Chondrocyte (in vitro differentiated cells): ENCODE results near the gene MUC20. TPM values are rescaled to one million over a fixed set of nuclear protein-coding genes. Genes with fewer than 3 reads are reported as not detected.
"Not testable (repeated sequence)": the region's sequence is repeated elsewhere in the genome, so short reads cannot be mapped to it uniquely, and the experiment has no call there.

ENCODE experiments used
- DNase-seq: peaks from one replicate; pipeline ENCODE4 v3.0.0; 2021; ENCODE audit warnings: mixed read lengths, low spot score
- H3K27ac Mint-ChIP-seq: one replicate; pipeline ENCODE4 v1.8.0; 2021; ENCODE audit warnings: mild to moderate bottlenecking, moderate library complexity, mixed read lengths; ENCODE audit not compliant: unreplicated experiment
- H3K27me3 Mint-ChIP-seq: 2 replicates; pipeline ENCODE4 v1.8.0; 2021; ENCODE audit warnings: low read depth, mixed read lengths
- H3K36me3 Mint-ChIP-seq: 2 replicates; pipeline ENCODE4 v1.8.0; 2021; ENCODE audit warnings: low read depth, mixed read lengths
- H3K4me1 Mint-ChIP-seq: 2 replicates; pipeline ENCODE4 v1.8.0; 2021; ENCODE audit warnings: low read depth, mild to moderate bottlenecking, mixed read lengths
- H3K4me3 Mint-ChIP-seq: one replicate; pipeline ENCODE4 v1.8.0; 2021; ENCODE audit warnings: mild to moderate bottlenecking, moderate library complexity, mixed read lengths; ENCODE audit not compliant: unreplicated experiment
- H3K9me3 Mint-ChIP-seq: 2 replicates; pipeline ENCODE4 v1.8.0; 2021; ENCODE audit warnings: low read depth, mixed read lengths
- CTCF ChIP-seq: fragments of 200-600 bp; sonication (generic); IDR thresholded peaks from 2 replicates; pipeline ENCODE4 v1.5.0; 2021; ENCODE audit warnings: antibody characterized with exemption, mild to moderate bottlenecking, moderate library complexity
- total RNA-seq: library from RNA; stranded (reverse); gene quantifications from 3 replicates; pipeline ENCODE4 v1.2.1, GENCODE V29; 2021

Gene MUC20
- total RNA-seq, 1 donor from 2014 or later = 3.0 TPM

- no peak overlapping the region for H3K27ac Mint-ChIP-seq
- H3K9me3 Mint-ChIP-seq = no peaks in the 10 kb centered on the region
- no peak overlapping the region for H3K4me3 Mint-ChIP-seq
- no peak for DNase-seq
- H3K27me3 Mint-ChIP-seq = peaks cover 2% of the 10 kb centered on the region
- H3K36me3 Mint-ChIP-seq = no peaks in the 10 kb centered on the region
- no peaks in the 10 kb centered on the region for H3K4me1 Mint-ChIP-seq
- TF ChIP-seq CTCF = no peak
Observed at GRCh38 chr3:195767792-195768191, 47.0 kb downstream of the MUC20 start.

GRCh38 chr3:195768414-195768813 lies 47.6 kb downstream of the MUC20 start:
- no peak overlapping the region for H3K4me3 Mint-ChIP-seq
- no peak for DNase-seq

GRCh38 chr3:195768831-195769303 lies 48.1 kb downstream of the MUC20 start:
- Mint-ChIP-seq H3K27ac (no peak overlapping the region), H3K36me3 (no peaks in the 10 kb centered on the region), H3K4me1 (no peaks in the 10 kb centered on the region), H3K27me3 (peaks cover 2% of the 10 kb centered on the region), H3K4me3 (no peak overlapping the region), H3K9me3 (no peaks in the 10 kb centered on the region)
- no peak for TF ChIP-seq CTCF
- no peak for DNase-seq

More at GRCh38 chr3:195768414-195768813, 47.6 kb downstream of the MUC20 start:
- Mint-ChIP-seq H3K27ac (no peak overlapping the region), H3K4me1 (no peaks in the 10 kb centered on the region), H3K9me3 (no peaks in the 10 kb centered on the region), H3K27me3 (peaks cover 2% of the 10 kb centered on the region), H3K36me3 (no peaks in the 10 kb centered on the region)
- no peak for TF ChIP-seq CTCF

DNA sequence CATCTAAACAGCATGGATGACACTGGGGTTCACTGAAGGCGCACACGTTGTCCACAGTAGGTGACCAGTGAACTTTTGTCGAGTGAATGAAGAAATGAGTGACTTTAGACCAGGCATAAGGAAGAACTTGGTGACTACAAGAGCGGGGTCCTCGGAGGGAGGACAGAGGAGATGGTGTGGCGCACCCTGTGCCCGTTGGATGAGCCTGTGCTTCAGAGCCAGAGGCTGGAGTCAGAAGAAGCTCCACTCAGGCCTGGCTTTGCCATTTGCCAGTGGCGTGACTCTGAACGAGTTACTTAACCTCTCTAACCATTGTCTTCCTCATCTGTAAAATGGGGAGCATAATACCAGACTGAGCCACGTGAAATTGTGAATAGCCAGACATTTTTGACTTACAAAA lies 48.8 kb downstream of the MUC20 start:
- peaks cover 2% of the 10 kb centered on the region for H3K27me3 Mint-ChIP-seq
- DNase-seq = no peak

DNA sequence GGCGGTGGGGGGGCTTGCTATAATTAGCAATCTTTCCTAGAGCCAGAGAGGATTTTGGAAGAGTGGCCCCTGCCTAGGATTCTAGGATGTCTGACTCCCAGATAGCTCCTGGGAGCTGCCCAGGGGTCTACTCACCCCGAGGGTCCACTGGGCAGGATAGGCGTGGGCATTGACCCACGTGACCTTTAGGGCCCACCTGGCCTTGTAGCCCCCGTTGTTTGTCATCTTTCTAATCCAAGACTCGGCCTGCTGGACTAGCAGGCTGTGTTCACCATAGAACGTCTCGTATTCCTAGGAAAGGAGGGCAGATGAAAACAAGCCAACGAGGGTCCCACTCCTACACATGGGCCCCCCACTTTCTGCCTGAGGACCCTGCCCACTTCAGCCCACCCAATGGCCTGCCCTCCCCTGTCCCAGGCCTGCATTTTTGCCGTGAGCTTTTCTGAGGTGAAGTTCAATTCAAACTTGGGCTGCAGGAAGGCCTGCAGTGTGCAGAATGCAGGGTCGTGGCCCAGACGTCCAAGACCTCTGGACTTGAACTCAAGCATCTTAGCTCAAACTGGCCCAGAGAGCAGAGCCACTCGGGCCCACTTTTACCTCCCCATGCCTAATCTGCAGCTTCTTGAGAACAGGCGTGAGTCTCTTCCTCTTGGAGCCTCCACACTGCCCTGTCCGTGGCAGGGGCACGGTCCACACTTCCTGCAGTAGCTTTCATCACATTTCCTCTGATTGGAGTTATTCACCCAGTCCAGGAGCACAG lies 49.5 kb downstream of the MUC20 start:
- Mint-ChIP-seq H3K4me3 (no peak overlapping the region), H3K27me3 (peaks cover 2% of the 10 kb centered on the region), H3K36me3 (no peaks in the 10 kb centered on the region), H3K27ac (no peak overlapping the region), H3K4me1 (no peaks in the 10 kb centered on the region), H3K9me3 (no peaks in the 10 kb centered on the region)
- no peak for TF ChIP-seq CTCF
- DNase-seq = no peak

More for the DNA sequence above, 48.8 kb downstream of the MUC20 start:
- Mint-ChIP-seq H3K4me1 (no peaks in the 10 kb centered on the region), H3K36me3 (no peaks in the 10 kb centered on the region), H3K9me3 (no peaks in the 10 kb centered on the region), H3K4me3 (no peak overlapping the region), H3K27ac (no peak overlapping the region)
- TF ChIP-seq CTCF = no peak

GRCh38 chr3:195770841-195771645 lies 50.3 kb downstream of the MUC20 start:
- H3K9me3 Mint-ChIP-seq, H3K27me3 Mint-ChIP-seq, H3K27ac Mint-ChIP-seq, DNase-seq, H3K4me1 Mint-ChIP-seq, H3K36me3 Mint-ChIP-seq, H3K4me3 Mint-ChIP-seq: not testable (repeated sequence)
